ENCODE results near the gene DCHS2.

DNA sequence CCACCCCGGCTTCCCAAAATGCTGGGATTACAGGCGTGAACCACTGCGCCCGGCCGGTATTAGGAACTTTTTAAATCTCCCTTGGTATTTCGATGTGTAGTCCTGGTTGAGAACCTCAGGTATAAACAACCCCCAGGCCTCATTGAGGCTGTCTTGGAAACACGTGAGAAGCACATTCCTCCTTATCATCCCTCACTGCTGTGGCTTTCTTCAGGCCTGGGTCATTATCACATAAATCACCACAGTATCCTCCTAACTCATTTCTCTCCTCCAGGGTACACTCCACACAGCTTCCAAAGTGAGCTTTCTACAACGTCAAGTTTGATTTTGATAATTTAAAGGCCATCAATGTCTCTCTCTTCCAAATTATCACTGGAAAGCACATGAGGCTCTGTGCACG, 198.2 kb downstream of the DCHS2 start:
- TF ChIP-seq POLR2AphosphoS5 (IDR thresholded peaks at IDR 0.05; ENCODE audit: low read depth) (no peak), EZH2phosphoT487 (IDR thresholded peaks at IDR 0.05; ENCODE audit: unreplicated experiment) (no peak), JUNB (IDR thresholded peaks at IDR 0.05; ENCODE audit: unreplicated experiment) (no peak), EZH2 (IDR thresholded peaks at IDR 0.05; ENCODE audit: low read depth, unreplicated experiment) (no peak), CREB1 (CRISPR knock-in tag; IDR thresholded peaks at IDR 0.05; ENCODE audit: low read depth) (no peak), ZNF114 (CRISPR knock-in tag; IDR thresholded peaks at IDR 0.05) (no peak), STAT1 (IDR thresholded peaks at IDR 0.05; ENCODE audit: unreplicated experiment) (no peak), ZNF331 (CRISPR knock-in tag; IDR thresholded peaks at IDR 0.05; ENCODE audit: low read depth) (no peak)
- TF ChIP-seq, protein P1, sequence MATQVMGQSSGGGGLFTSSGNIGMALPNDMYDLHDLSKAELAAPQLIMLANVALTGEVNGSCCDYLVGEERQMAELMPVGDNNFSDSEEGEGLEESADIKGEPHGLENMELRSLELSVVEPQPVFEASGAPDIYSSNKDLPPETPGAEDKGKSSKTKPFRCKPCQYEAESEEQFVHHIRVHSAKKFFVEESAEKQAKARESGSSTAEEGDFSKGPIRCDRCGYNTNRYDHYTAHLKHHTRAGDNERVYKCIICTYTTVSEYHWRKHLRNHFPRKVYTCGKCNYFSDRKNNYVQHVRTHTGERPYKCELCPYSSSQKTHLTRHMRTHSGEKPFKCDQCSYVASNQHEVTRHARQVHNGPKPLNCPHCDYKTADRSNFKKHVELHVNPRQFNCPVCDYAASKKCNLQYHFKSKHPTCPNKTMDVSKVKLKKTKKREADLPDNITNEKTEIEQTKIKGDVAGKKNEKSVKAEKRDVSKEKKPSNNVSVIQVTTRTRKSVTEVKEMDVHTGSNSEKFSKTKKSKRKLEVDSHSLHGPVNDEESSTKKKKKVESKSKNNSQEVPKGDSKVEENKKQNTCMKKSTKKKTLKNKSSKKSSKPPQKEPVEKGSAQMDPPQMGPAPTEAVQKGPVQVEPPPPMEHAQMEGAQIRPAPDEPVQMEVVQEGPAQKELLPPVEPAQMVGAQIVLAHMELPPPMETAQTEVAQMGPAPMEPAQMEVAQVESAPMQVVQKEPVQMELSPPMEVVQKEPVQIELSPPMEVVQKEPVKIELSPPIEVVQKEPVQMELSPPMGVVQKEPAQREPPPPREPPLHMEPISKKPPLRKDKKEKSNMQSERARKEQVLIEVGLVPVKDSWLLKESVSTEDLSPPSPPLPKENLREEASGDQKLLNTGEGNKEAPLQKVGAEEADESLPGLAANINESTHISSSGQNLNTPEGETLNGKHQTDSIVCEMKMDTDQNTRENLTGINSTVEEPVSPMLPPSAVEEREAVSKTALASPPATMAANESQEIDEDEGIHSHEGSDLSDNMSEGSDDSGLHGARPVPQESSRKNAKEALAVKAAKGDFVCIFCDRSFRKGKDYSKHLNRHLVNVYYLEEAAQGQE (IDR thresholded peaks at IDR 0.05; ENCODE audit: unreplicated experiment), result no peak
- TF ChIP-seq, protein P2, sequence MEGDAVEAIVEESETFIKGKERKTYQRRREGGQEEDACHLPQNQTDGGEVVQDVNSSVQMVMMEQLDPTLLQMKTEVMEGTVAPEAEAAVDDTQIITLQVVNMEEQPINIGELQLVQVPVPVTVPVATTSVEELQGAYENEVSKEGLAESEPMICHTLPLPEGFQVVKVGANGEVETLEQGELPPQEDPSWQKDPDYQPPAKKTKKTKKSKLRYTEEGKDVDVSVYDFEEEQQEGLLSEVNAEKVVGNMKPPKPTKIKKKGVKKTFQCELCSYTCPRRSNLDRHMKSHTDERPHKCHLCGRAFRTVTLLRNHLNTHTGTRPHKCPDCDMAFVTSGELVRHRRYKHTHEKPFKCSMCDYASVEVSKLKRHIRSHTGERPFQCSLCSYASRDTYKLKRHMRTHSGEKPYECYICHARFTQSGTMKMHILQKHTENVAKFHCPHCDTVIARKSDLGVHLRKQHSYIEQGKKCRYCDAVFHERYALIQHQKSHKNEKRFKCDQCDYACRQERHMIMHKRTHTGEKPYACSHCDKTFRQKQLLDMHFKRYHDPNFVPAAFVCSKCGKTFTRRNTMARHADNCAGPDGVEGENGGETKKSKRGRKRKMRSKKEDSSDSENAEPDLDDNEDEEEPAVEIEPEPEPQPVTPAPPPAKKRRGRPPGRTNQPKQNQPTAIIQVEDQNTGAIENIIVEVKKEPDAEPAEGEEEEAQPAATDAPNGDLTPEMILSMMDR (conservative IDR thresholded peaks at IDR 0.05; ENCODE audit: low read depth in 2 of 2), result no peak
- TF ChIP-seq, protein P3, sequence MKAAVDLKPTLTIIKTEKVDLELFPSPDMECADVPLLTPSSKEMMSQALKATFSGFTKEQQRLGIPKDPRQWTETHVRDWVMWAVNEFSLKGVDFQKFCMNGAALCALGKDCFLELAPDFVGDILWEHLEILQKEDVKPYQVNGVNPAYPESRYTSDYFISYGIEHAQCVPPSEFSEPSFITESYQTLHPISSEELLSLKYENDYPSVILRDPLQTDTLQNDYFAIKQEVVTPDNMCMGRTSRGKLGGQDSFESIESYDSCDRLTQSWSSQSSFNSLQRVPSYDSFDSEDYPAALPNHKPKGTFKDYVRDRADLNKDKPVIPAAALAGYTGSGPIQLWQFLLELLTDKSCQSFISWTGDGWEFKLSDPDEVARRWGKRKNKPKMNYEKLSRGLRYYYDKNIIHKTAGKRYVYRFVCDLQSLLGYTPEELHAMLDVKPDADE (IDR thresholded peaks at IDR 0.05), result no peak
- TF ChIP-seq, protein P4, sequence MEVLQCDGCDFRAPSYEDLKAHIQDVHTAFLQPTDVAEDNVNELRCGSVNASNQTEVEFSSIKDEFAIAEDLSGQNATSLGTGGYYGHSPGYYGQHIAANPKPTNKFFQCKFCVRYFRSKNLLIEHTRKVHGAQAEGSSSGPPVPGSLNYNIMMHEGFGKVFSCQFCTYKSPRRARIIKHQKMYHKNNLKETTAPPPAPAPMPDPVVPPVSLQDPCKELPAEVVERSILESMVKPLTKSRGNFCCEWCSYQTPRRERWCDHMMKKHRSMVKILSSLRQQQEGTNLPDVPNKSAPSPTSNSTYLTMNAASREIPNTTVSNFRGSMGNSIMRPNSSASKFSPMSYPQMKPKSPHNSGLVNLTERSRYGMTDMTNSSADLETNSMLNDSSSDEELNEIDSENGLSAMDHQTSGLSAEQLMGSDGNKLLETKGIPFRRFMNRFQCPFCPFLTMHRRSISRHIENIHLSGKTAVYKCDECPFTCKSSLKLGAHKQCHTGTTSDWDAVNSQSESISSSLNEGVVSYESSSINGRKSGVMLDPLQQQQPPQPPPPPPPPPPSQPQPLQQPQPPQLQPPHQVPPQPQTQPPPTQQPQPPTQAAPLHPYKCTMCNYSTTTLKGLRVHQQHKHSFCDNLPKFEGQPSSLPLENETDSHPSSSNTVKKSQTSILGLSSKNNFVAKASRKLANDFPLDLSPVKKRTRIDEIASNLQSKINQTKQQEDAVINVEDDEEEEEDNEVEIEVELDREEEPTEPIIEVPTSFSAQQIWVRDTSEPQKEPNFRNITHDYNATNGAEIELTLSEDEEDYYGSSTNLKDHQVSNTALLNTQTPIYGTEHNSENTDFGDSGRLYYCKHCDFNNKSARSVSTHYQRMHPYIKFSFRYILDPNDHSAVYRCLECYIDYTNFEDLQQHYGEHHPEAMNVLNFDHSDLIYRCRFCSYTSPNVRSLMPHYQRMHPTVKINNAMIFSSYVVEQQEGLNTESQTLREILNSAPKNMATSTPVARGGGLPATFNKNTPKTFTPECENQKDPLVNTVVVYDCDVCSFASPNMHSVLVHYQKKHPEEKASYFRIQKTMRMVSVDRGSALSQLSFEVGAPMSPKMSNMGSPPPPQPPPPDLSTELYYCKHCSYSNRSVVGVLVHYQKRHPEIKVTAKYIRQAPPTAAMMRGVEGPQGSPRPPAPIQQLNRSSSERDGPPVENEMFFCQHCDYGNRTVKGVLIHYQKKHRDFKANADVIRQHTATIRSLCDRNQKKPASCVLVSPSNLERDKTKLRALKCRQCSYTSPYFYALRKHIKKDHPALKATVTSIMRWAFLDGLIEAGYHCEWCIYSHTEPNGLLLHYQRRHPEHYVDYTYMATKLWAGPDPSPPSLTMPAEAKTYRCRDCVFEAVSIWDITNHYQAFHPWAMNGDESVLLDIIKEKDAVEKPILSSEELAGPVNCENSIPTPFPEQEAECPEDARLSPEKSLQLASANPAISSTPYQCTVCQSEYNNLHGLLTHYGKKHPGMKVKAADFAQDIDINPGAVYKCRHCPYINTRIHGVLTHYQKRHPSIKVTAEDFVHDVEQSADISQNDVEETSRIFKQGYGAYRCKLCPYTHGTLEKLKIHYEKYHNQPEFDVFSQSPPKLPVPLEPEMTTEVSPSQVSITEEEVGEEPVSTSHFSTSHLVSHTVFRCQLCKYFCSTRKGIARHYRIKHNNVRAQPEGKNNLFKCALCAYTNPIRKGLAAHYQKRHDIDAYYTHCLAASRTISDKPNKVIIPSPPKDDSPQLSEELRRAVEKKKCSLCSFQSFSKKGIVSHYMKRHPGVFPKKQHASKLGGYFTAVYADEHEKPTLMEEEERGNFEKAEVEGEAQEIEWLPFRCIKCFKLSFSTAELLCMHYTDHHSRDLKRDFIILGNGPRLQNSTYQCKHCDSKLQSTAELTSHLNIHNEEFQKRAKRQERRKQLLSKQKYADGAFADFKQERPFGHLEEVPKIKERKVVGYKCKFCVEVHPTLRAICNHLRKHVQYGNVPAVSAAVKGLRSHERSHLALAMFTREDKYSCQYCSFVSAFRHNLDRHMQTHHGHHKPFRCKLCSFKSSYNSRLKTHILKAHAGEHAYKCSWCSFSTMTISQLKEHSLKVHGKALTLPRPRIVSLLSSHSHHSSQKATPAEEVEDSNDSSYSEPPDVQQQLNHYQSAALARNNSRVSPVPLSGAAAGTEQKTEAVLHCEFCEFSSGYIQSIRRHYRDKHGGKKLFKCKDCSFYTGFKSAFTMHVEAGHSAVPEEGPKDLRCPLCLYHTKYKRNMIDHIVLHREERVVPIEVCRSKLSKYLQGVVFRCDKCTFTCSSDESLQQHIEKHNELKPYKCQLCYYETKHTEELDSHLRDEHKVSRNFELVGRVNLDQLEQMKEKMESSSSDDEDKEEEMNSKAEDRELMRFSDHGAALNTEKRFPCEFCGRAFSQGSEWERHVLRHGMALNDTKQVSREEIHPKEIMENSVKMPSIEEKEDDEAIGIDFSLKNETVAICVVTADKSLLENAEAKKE (CRISPR knock-in tag; IDR thresholded peaks at IDR 0.05), result no peak

Data from GM23338 (cell line).